ENCODE measurements around the gene IGFN1. TPM values are rescaled to one million over a fixed set of nuclear protein-coding genes. Genes with fewer than 3 reads are reported as not detected.

IGFN1 gene
- total and polyA plus RNA-seq, 7 donors = under 0.01 to 0.55 (median 0.14) TPM; not detected in 3

DNA sequence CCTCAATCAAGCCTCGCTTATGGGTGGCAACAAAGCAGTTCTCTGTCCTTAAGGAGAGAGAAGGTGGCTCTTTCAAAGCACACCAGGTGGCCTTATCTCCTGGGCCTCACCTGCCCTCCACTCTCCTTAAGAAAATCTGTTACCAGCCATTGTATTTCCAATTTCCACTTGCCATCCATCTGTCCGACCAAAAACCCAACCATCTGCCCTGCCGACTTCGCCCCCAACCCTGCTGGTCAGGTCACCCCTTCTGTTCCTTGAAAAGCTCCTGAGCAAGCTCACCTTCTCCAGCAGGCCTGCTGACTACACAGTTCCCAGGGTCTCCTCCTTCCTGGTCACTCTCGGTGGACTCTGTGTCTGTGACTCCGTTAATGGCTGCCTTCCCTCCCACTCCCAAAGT is 619 bp upstream of the IGFN1 start:
- H3K4me1 ChIP-seq = no peaks in the 10 kb centered on the region
- intact Hi-C loops (cut with DNase I) = no loop called here
- H3K27ac ChIP-seq = no peak overlapping the region
- no peaks in the 10 kb centered on the region for H3K36me3 ChIP-seq
- H3K9me3 ChIP-seq = no peaks in the 10 kb centered on the region
- no peak overlapping the region for H3K4me3 ChIP-seq
- 84 to 94% methylated on average over 6 of the region's 6 CpGs for WGBS, 2 donors
- no peak for TF ChIP-seq POLR2AphosphoS5 (IDR thresholded peaks at IDR 0.05)
- no peak for TF ChIP-seq CTCF (IDR thresholded peaks at IDR 0.05)
- no peak for TF ChIP-seq POLR2A (IDR thresholded peaks at IDR 0.05)
- no peak for TF ChIP-seq EP300 (IDR thresholded peaks at IDR 0.05)
- peaks cover 0 to 4% (median 0%) of the 10 kb centered on the region in 3 donors for H3K27me3 ChIP-seq
- DNase-seq = no peak

GRCh38 chr1:201191653-201192260 is 1.1 kb downstream of the IGFN1 start:
- intact Hi-C loops (cut with DNase I) = no loop called here
- Histone ChIP-seq H3K27ac (no peak overlapping the region), H3K4me1 (no peaks in the 10 kb centered on the region), H3K4me3 (no peak overlapping the region), H3K27me3 (peaks cover 0 to 4% (median 0%) of the 10 kb centered on the region in 3 donors), H3K36me3 (no peaks in the 10 kb centered on the region), H3K9me3 (no peaks in the 10 kb centered on the region)
- DNase-seq = no peak
- no peak for TF ChIP-seq EP300 (IDR thresholded peaks at IDR 0.05)
- TF ChIP-seq POLR2AphosphoS5 (IDR thresholded peaks at IDR 0.05) = no peak
- TF ChIP-seq CTCF (IDR thresholded peaks at IDR 0.05) = no peak
- no peak for TF ChIP-seq POLR2A (IDR thresholded peaks at IDR 0.05)
- 79 to 81% methylated on average over 18 of the region's 18 CpGs for WGBS, 2 donors

DNA sequence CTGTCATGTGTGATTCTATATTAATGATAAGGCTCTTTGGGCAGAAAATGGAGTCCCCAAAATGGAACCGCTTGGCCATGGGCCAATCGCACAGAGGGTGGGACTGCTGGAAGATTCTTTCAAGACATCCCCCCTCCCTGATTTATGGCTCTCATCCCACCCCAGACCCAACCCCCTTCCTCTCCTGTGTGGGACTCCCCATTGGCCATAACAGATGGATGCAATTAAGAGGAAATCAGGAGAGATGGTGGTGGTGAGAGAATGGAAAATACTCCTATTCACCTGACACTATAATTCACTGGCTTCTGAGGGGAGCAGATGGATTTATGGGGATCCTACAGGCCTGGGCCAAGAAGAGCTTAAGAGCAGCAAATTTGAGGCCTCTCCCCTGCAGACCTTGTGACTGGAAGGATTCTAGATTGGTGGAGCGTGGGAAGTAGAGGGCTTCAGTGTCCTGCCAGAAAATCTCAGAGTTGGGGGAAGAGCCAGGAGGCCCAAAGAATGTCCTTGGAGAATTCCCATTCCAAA is 1.7 kb downstream of the IGFN1 start:
- intact Hi-C loops (cut with DNase I) = no loop called here
- H3K27me3 ChIP-seq = peaks cover 0 to 4% (median 0%) of the 10 kb centered on the region in 3 donors
- H3K36me3 ChIP-seq = no peaks in the 10 kb centered on the region
- no peaks in the 10 kb centered on the region for H3K4me1 ChIP-seq
- H3K9me3 ChIP-seq = no peaks in the 10 kb centered on the region
- no peak overlapping the region for H3K4me3 ChIP-seq
- H3K27ac ChIP-seq = no peak overlapping the region
- 83% methylated on average over 3 of the region's 3 CpGs for WGBS, 2 donors
- DNase-seq = no peak
- TF ChIP-seq CTCF (IDR thresholded peaks at IDR 0.05) (no peak), EP300 (IDR thresholded peaks at IDR 0.05) (no peak), POLR2AphosphoS5 (IDR thresholded peaks at IDR 0.05) (no peak), POLR2A (IDR thresholded peaks at IDR 0.05) (no peak)

- no peaks in the 10 kb centered on the region for H3K9me3 ChIP-seq
- WGBS, 2 donors = 83 to 90% methylated on average over 6 of the region's 6 CpGs
- intact Hi-C loops (cut with DNase I) = no loop called here
Measured at GRCh38 chr1:201194046-201194445, 3.4 kb downstream of the IGFN1 start.

More at GRCh38 chr1:201194046-201194445, 3.4 kb downstream of the IGFN1 start:
- H3K36me3 ChIP-seq = no peaks in the 10 kb centered on the region
- H3K4me1 ChIP-seq = no peaks in the 10 kb centered on the region
- H3K27me3 ChIP-seq = peaks cover 0 to 4% (median 0%) of the 10 kb centered on the region in 3 donors
- no peak overlapping the region for H3K27ac ChIP-seq
- DNase-seq = no peak
- no peak overlapping the region for H3K4me3 ChIP-seq
- TF ChIP-seq POLR2AphosphoS5 (IDR thresholded peaks at IDR 0.05) = no peak
- no peak for TF ChIP-seq CTCF (IDR thresholded peaks at IDR 0.05)
- no peak for TF ChIP-seq POLR2A (IDR thresholded peaks at IDR 0.05)
- no peak for TF ChIP-seq EP300 (IDR thresholded peaks at IDR 0.05)
